WTC11 (cell line): ENCODE measurements around the gene SCUBE1.

Source experiments
- ARID4B ChIP-seq: sonication (generic); formaldehyde crosslinking; IDR thresholded peaks from 2 replicates; pipeline ENCODE4 v1.8.0; 2023; ENCODE audit warnings: missing genetic modification reagents, mild to moderate bottlenecking, borderline replicate concordance
- ATF2 ChIP-seq: sonication (generic); formaldehyde crosslinking; IDR thresholded peaks from 2 replicates; pipeline ENCODE4 v1.8.1; 2022; ENCODE audit warnings: low read depth, missing genetic modification reagents, borderline replicate concordance
- EMX1 ChIP-seq: fragments of 250-450 bp; sonication (Bioruptor Pico); IDR thresholded peaks from 2 replicates; pipeline ENCODE4 v1.8.0; 2021; ENCODE audit warnings: mild to moderate bottlenecking
- ETV6 ChIP-seq: sonication (generic); formaldehyde crosslinking; IDR thresholded peaks from 2 replicates; pipeline ENCODE4 v1.8.1; 2022; ENCODE audit warnings: mild to moderate bottlenecking, missing genetic modification reagents
- NFE2L1 ChIP-seq: sonication (generic); formaldehyde crosslinking; IDR thresholded peaks from 2 replicates; pipeline ENCODE4 v1.8.1; 2023; ENCODE audit warnings: missing genetic modification reagents
- TP53 ChIP-seq: sonication (generic); formaldehyde crosslinking; IDR thresholded peaks from 2 replicates; pipeline ENCODE4 v1.8.1; 2023; ENCODE audit warnings: mild to moderate bottlenecking, missing genetic modification reagents
- ZNF281 ChIP-seq: sonication (generic); formaldehyde crosslinking; IDR thresholded peaks from 2 replicates; pipeline ENCODE4 v1.8.0; 2023; ENCODE audit warnings: mild to moderate bottlenecking, missing genetic modification reagents
- TF ChIP-seq, protein P1 (sequence below): sonication (generic); formaldehyde crosslinking; IDR thresholded peaks from 2 replicates; pipeline ENCODE4 v1.8.1; 2023; ENCODE audit warnings: mild to moderate bottlenecking, missing genetic modification reagents, moderate library complexity
- TF ChIP-seq, protein P2 (sequence below): fragments of 200-600 bp; IDR thresholded peaks from 2 replicates; pipeline ENCODE4 v1.8.0; 2022; ENCODE audit warnings: antibody characterized with exemption
- TF ChIP-seq, protein P3 (sequence below): sonication (generic); formaldehyde crosslinking; IDR thresholded peaks from 2 replicates; pipeline ENCODE4 v1.8.1; 2022; ENCODE audit warnings: low read depth, mild to moderate bottlenecking, moderate library complexity, missing genetic modification reagents, borderline replicate concordance
- TF ChIP-seq, protein P4 (sequence below): sonication (generic); formaldehyde crosslinking; IDR thresholded peaks from 2 replicates; pipeline ENCODE4 v1.8.1; 2022; ENCODE audit warnings: mild to moderate bottlenecking, missing genetic modification reagents, moderate library complexity, borderline replicate concordance

GRCh38 chr22:43305806-43306205, 37.4 kb downstream of the SCUBE1 start:
- TF ChIP-seq, protein P1, sequence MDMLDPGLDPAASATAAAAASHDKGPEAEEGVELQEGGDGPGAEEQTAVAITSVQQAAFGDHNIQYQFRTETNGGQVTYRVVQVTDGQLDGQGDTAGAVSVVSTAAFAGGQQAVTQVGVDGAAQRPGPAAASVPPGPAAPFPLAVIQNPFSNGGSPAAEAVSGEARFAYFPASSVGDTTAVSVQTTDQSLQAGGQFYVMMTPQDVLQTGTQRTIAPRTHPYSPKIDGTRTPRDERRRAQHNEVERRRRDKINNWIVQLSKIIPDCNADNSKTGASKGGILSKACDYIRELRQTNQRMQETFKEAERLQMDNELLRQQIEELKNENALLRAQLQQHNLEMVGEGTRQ (CRISPR knock-in tag): no peak
- TF ChIP-seq TP53 (CRISPR knock-in tag) (no peak), ETV6 (CRISPR knock-in tag) (no peak), EMX1 (no peak), ARID4B (CRISPR knock-in tag) (no peak), ZNF281 (CRISPR knock-in tag) (no peak), NFE2L1 (CRISPR knock-in tag) (no peak), ATF2 (no peak)
- TF ChIP-seq, protein P2, sequence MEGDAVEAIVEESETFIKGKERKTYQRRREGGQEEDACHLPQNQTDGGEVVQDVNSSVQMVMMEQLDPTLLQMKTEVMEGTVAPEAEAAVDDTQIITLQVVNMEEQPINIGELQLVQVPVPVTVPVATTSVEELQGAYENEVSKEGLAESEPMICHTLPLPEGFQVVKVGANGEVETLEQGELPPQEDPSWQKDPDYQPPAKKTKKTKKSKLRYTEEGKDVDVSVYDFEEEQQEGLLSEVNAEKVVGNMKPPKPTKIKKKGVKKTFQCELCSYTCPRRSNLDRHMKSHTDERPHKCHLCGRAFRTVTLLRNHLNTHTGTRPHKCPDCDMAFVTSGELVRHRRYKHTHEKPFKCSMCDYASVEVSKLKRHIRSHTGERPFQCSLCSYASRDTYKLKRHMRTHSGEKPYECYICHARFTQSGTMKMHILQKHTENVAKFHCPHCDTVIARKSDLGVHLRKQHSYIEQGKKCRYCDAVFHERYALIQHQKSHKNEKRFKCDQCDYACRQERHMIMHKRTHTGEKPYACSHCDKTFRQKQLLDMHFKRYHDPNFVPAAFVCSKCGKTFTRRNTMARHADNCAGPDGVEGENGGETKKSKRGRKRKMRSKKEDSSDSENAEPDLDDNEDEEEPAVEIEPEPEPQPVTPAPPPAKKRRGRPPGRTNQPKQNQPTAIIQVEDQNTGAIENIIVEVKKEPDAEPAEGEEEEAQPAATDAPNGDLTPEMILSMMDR: no peak
- TF ChIP-seq, protein P3, sequence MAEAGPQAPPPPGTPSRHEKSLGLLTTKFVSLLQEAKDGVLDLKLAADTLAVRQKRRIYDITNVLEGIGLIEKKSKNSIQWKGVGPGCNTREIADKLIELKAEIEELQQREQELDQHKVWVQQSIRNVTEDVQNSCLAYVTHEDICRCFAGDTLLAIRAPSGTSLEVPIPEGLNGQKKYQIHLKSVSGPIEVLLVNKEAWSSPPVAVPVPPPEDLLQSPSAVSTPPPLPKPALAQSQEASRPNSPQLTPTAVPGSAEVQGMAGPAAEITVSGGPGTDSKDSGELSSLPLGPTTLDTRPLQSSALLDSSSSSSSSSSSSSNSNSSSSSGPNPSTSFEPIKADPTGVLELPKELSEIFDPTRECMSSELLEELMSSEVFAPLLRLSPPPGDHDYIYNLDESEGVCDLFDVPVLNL (CRISPR knock-in tag): no peak
- TF ChIP-seq, protein P4, sequence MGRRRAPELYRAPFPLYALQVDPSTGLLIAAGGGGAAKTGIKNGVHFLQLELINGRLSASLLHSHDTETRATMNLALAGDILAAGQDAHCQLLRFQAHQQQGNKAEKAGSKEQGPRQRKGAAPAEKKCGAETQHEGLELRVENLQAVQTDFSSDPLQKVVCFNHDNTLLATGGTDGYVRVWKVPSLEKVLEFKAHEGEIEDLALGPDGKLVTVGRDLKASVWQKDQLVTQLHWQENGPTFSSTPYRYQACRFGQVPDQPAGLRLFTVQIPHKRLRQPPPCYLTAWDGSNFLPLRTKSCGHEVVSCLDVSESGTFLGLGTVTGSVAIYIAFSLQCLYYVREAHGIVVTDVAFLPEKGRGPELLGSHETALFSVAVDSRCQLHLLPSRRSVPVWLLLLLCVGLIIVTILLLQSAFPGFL (CRISPR knock-in tag): no peak
